Neuronal stem cell (in vitro differentiated cells): ENCODE measurements around the gene SFXN5.
A peak's percentile ranks its signal among the peaks of the same experiment; 100 is the strongest.

Experiments
- DNase-seq: peaks from one replicate; pipeline ENCODE4 v3.0.0-alpha.2; 2013; ENCODE audit warnings: low spot score
- H2AFZ ChIP-seq: one replicate; pipeline ENCODE4 v1.6.1; 2013; ENCODE audit warnings: mild to moderate bottlenecking, low read length, inconsistent platforms
- H2AK5ac ChIP-seq: 2 replicates; pipeline ENCODE4 v1.6.1; 2013; ENCODE audit warnings: low read depth, mild to moderate bottlenecking, inconsistent platforms, low read length, moderate library complexity, mixed read lengths
- H2BK120ac ChIP-seq: 2 replicates; pipeline ENCODE4 v1.6.1; 2013; ENCODE audit warnings: low read depth, mild to moderate bottlenecking, inconsistent platforms, low read length, moderate library complexity, mixed read lengths
- H2BK12ac ChIP-seq: one replicate; pipeline ENCODE4 v1.6.1; 2013; ENCODE audit warnings: low read length, inconsistent platforms
- H2BK15ac ChIP-seq: 2 replicates; pipeline ENCODE4 v1.6.1; 2013; ENCODE audit warnings: mild to moderate bottlenecking, low read length, inconsistent platforms, mixed read lengths
- H2BK5ac ChIP-seq: one replicate; pipeline ENCODE4 v1.6.1; 2013; ENCODE audit warnings: inconsistent platforms, mild to moderate bottlenecking, low read length, moderate library complexity
- H3K14ac ChIP-seq: one replicate; pipeline ENCODE4 v1.6.1; 2013; ENCODE audit warnings: low read length, inconsistent platforms
- H3K18ac ChIP-seq: 2 replicates; pipeline ENCODE4 v1.6.1; 2013; ENCODE audit warnings: low read length, inconsistent platforms
- H3K23ac ChIP-seq: 2 replicates; pipeline ENCODE4 v1.6.1; 2013; ENCODE audit warnings: low read depth, mild to moderate bottlenecking, mixed read lengths, low read length, inconsistent platforms; ENCODE audit not compliant: poor library complexity
- H3K27ac ChIP-seq: replicated peaks from 3 replicates; pipeline ENCODE4 v1.5.1; 2013; ENCODE audit warnings: low read length, inconsistent platforms
- H3K27me3 ChIP-seq, 3 experiments: 2 replicates each; pipeline ENCODE4 v1.6.1; 2013; ENCODE audit warnings: low read length in 3 of 3, mild to moderate bottlenecking in 2 of 3, inconsistent platforms in 1 of 3, low read depth in 1 of 3, mixed read lengths in 1 of 3, moderate library complexity in 1 of 3; ENCODE audit not compliant: control insufficient read depth in 3 of 3, insufficient read depth in 3 of 3
- H3K36me3 ChIP-seq, 2 donors: replicated peaks in 1 of 2; 2 replicates each; pipeline ENCODE4 v1.6.1; 2013; ENCODE audit warnings: low read length in 2 of 2; ENCODE audit not compliant: control insufficient read depth in 2 of 2, insufficient read depth in 2 of 2
- H3K4ac ChIP-seq: 2 replicates; pipeline ENCODE4 v1.6.1; 2013; ENCODE audit warnings: inconsistent platforms, mild to moderate bottlenecking, low read length, moderate library complexity
- H3K4me1 ChIP-seq, 2 donors: 1 replicate in 1 of 2; 2 replicates in 1 of 2; pipeline ENCODE4 v1.6.1; 2013; ENCODE audit warnings: low read length in 2 of 2, low read depth in 1 of 2; ENCODE audit not compliant: control insufficient read depth in 2 of 2, insufficient read depth in 1 of 2
- H3K4me2 ChIP-seq: one replicate; pipeline ENCODE4 v1.6.1; 2013; ENCODE audit warnings: mild to moderate bottlenecking, low read length, inconsistent platforms; ENCODE audit not compliant: insufficient read depth, poor library complexity, severe bottlenecking
- H3K4me3 ChIP-seq, 2 donors: 2 replicates each; pipeline ENCODE4 v1.5.1; 2013; ENCODE audit warnings: low read length in 2 of 2, mild to moderate bottlenecking in 2 of 2, inconsistent platforms in 1 of 2, moderate library complexity in 1 of 2
- H3K79me1 ChIP-seq: one replicate; pipeline ENCODE4 v1.6.1; 2013; ENCODE audit warnings: low read depth, mild to moderate bottlenecking, inconsistent platforms, low read length, moderate library complexity
- H3K9ac ChIP-seq: one replicate; pipeline ENCODE4 v1.6.1; 2013; ENCODE audit warnings: mild to moderate bottlenecking, low read depth, low read length, inconsistent platforms; ENCODE audit not compliant: poor library complexity
- H3K9me3 ChIP-seq, 2 donors: replicated peaks in 1 of 2; 2 replicates each; pipeline versions ENCODE3 to v1.6.1; 2013; ENCODE audit warnings: low read length in 2 of 2, mild to moderate bottlenecking in 2 of 2, inconsistent platforms in 1 of 2, low read depth in 1 of 2, mixed read lengths in 1 of 2, moderate library complexity in 1 of 2; ENCODE audit not compliant: control insufficient read depth in 2 of 2, insufficient read depth in 1 of 2
- H4K8ac ChIP-seq: one replicate; pipeline ENCODE4 v1.6.1; 2013; ENCODE audit warnings: low read depth, mild to moderate bottlenecking, inconsistent platforms, low read length, moderate library complexity
- H4K91ac ChIP-seq: one replicate; pipeline ENCODE4 v1.6.1; 2013; ENCODE audit warnings: low read length, low read depth, mild to moderate bottlenecking, inconsistent platforms; ENCODE audit not compliant: poor library complexity
- WGBS, 2 donors: extraction: QIAGEN DNeasy Blood & Tissue Kit; methylation state at CpG; one replicate each; pipeline ENCODE4 v1.1.7; 2013; ENCODE audit warnings: missing lambda C conversion rate in 2 of 2, mixed read lengths in 1 of 2; ENCODE audit not compliant: insufficient read length in 2 of 2, insufficient replicate concordance in 1 of 2; ENCODE audit errors: extremely low coverage in 2 of 2; 5-methylcytosine and 5-hydroxymethylcytosine counted together

Gene SFXN5

GRCh38 chr2:72926811-72927465 lies 144.6 kb downstream of the SFXN5 start:
- H2BK12ac ChIP-seq = no peak overlapping the region
- no peak overlapping the region for H3K14ac ChIP-seq
- no peak overlapping the region for H3K27ac ChIP-seq
- H3K4me1 ChIP-seq = peaks cover 5 to 13% of the 10 kb centered on the region in 2 donors
- no CpG with 5 or more reads among the region's 6 CpGs for WGBS, 2 donors
- no peak overlapping the region for H3K18ac ChIP-seq
- H3K27me3 ChIP-seq = peaks cover 20 to 100% (median 69%) of the 10 kb centered on the region in 3 experiments
- H2AK5ac ChIP-seq = no peak overlapping the region
- no peak overlapping the region for H2BK120ac ChIP-seq
- no peak overlapping the region for H3K4me2 ChIP-seq
- H4K8ac ChIP-seq = no peak overlapping the region
- peaks cover 7% of the 10 kb centered on the region for H3K79me1 ChIP-seq
- peaks cover 0 to under 1% of the 10 kb centered on the region in 2 donors for H3K36me3 ChIP-seq
- no peak overlapping the region for H4K91ac ChIP-seq
- no peak overlapping the region for H2BK5ac ChIP-seq
- no peak overlapping the region for H3K23ac ChIP-seq
- H3K4ac ChIP-seq = no peak overlapping the region
- no peak overlapping the region for H3K4me3 ChIP-seq
- H3K9ac ChIP-seq = no peak overlapping the region
- no peak for DNase-seq
- no peak overlapping the region for H2BK15ac ChIP-seq
- H3K9me3 ChIP-seq = peaks cover 7% of the 10 kb centered on the region in 2 donors
- no peak overlapping the region for H2AFZ ChIP-seq

GRCh38 chr2:72926368-72926767 lies 145.1 kb downstream of the SFXN5 start:
- Histone ChIP-seq H2AK5ac (no peak overlapping the region), H3K4me1 (peaks cover 5 to 13% of the 10 kb centered on the region in 2 donors), H3K9ac (no peak overlapping the region), H4K91ac (no peak overlapping the region), H4K8ac (no peak overlapping the region), H3K18ac (no peak overlapping the region), H3K27ac (no peak overlapping the region), H3K4ac (no peak overlapping the region), H2AFZ (no peak overlapping the region), H2BK15ac (no peak overlapping the region), H3K9me3 (peaks cover 7% of the 10 kb centered on the region in 2 donors), H2BK12ac (no peak overlapping the region), H3K4me2 (no peak overlapping the region), H2BK5ac (no peak overlapping the region), H3K36me3 (peaks cover 0 to 2% of the 10 kb centered on the region in 2 donors), H3K4me3 (no peak overlapping the region), H3K27me3 (peaks cover 22 to 100% (median 75%) of the 10 kb centered on the region in 3 experiments), H3K14ac (no peak overlapping the region), H3K23ac (no peak overlapping the region), H2BK120ac (no peak overlapping the region), H3K79me1 (peaks cover 7% of the 10 kb centered on the region)
- no CpG with 5 or more reads among the region's 4 CpGs for WGBS, 2 donors
- DNase-seq = no peak

GRCh38 chr2:72925328-72925943 lies 146.1 kb downstream of the SFXN5 start:
- Histone ChIP-seq H3K4me1 (peaks cover 5 to 17% of the 10 kb centered on the region in 2 donors), H2BK15ac (no peak overlapping the region), H3K4ac (no peak overlapping the region), H3K27me3 (peaks cover 26 to 100% (median 84%) of the 10 kb centered on the region in 3 experiments), H3K18ac (peak overlapping the region; percentile 23), H3K9me3 (peaks cover 7% of the 10 kb centered on the region in 2 donors), H3K79me1 (peaks cover 7% of the 10 kb centered on the region), H2BK12ac (no peak overlapping the region), H2AFZ (peak overlapping the region; percentile 41), H3K4me2 (peak overlapping the region; percentile 34), H2AK5ac (peak overlapping the region; percentile 5), H4K8ac (no peak overlapping the region), H3K4me3 (no peak overlapping the region), H3K27ac (no peak overlapping the region), H3K14ac (no peak overlapping the region), H3K36me3 (peaks cover 0 to 2% of the 10 kb centered on the region in 2 donors), H2BK5ac (no peak overlapping the region), H3K23ac (no peak overlapping the region), H4K91ac (no peak overlapping the region), H3K9ac (no peak overlapping the region), H2BK120ac (no peak overlapping the region)
- no CpG with 5 or more reads among the region's 26 CpGs for WGBS, 2 donors
- no peak for DNase-seq
